NCI-H2196 (cell line): ENCODE data around the gene DHX8.
"Not testable (repeated sequence)": the region's sequence is repeated elsewhere in the genome, so short reads cannot be mapped to it uniquely, and the experiment has no call there.

Experiments
- DNase-seq: peaks from one replicate; lab custom pipeline; 2025; ENCODE audit not compliant: unreplicated experiment; lab: John Stamatoyannopoulos, UW

DHX8 gene

GRCh38 chr17:43483674-43484551 lies at the start of gene DHX8:
Gene DHX8, plus strand, starts transcription at chr17:43483975. Its CDS starts 63 bp downstream, at chr17:43484038.
- DNase-seq = peak; percentile 99

- DNase-seq = peak; percentile 51
These were observed 48.9 kb upstream of the DHX8 start for GRCh38 chr17:43434902-43435319.

- no peak for DNase-seq
These were observed 46.0 kb upstream of the DHX8 start for GRCh38 chr17:43437756-43438155.

- DNase-seq = no peak
These were observed 45.1 kb upstream of the DHX8 start for GRCh38 chr17:43438626-43439025.

- DNase-seq = no peak
These were observed 44.7 kb upstream of the DHX8 start for GRCh38 chr17:43439041-43439440.

GRCh38 chr17:43442711-43443110 lies 41.1 kb upstream of the DHX8 start:
- DNase-seq = no peak

- DNase-seq = no peak
These were observed 40.4 kb upstream of the DHX8 start for GRCh38 chr17:43443381-43443780.

GRCh38 chr17:43444223-43445008 lies 39.4 kb upstream of the DHX8 start:
- no peak for DNase-seq

- DNase-seq = no peak
These were observed 38.7 kb upstream of the DHX8 start for GRCh38 chr17:43445009-43445589.

- DNase-seq = no peak
These were observed 37.0 kb upstream of the DHX8 start for GRCh38 chr17:43446773-43447172.

- no peak for DNase-seq
These were observed 34.9 kb upstream of the DHX8 start for GRCh38 chr17:43448720-43449469.

- DNase-seq = no peak
These were observed 34.1 kb upstream of the DHX8 start for GRCh38 chr17:43449470-43450248.

- DNase-seq = not testable (repeated sequence)
These were observed 33.0 kb upstream of the DHX8 start for GRCh38 chr17:43450791-43451190.

GRCh38 chr17:43451741-43452140 lies 32.0 kb upstream of the DHX8 start:
- DNase-seq = not testable (repeated sequence)

- DNase-seq = no peak
These were observed 30.4 kb upstream of the DHX8 start for GRCh38 chr17:43453331-43453812.

GRCh38 chr17:43454868-43455267 lies 28.9 kb upstream of the DHX8 start:
- DNase-seq = no peak

GRCh38 chr17:43456029-43456428 lies 27.7 kb upstream of the DHX8 start:
- no peak for DNase-seq

GRCh38 chr17:43456661-43457361 lies 27.0 kb upstream of the DHX8 start:
- peak; percentile 69 for DNase-seq

GRCh38 chr17:43457362-43457692 lies 26.4 kb upstream of the DHX8 start:
- no peak for DNase-seq
